CD4-positive, alpha-beta T cell treated with Interleukin-17A for 1 hour (primary cell): ENCODE results near the gene NUDCD2.
"Not testable (repeated sequence)": the region's sequence is repeated elsewhere in the genome, so short reads cannot be mapped to it uniquely, and the experiment has no call there.

Source experiments
- DNase-seq: peaks from one replicate; pipeline ENCODE4 v3.0.0-alpha.2; 2020

The NUDCD2 gene

GRCh38 chr5:163463063-163463435, 3.1 kb upstream of the NUDCD2 start:
- DNase-seq: no peak

- DNase-seq: no peak
Observed at GRCh38 chr5:163460562-163461171, 765 bp upstream of the NUDCD2 start, which contains the start of gene HMMR. TSS of gene HMMR (plus strand) at chr5:163460632. CDS start at chr5:163460693, 61 bp downstream.

GRCh38 chr5:163459462-163459818, 462 bp downstream of the NUDCD2 start:
- DNase-seq: no peak

GRCh38 chr5:163458778-163459385, 1.0 kb downstream of the NUDCD2 start:
- DNase-seq: no peak

- no peak for DNase-seq
Observed at GRCh38 chr5:163456840-163457239, 3.1 kb downstream of the NUDCD2 start.

- no peak for DNase-seq
Observed at GRCh38 chr5:163456029-163456589, 3.8 kb downstream of the NUDCD2 start.

GRCh38 chr5:163455406-163455805, 4.5 kb downstream of the NUDCD2 start:
- DNase-seq: not testable (repeated sequence)

GRCh38 chr5:163453705-163454104, 6.2 kb downstream of the NUDCD2 start:
- no peak for DNase-seq

GRCh38 chr5:163451489-163451888, 8.4 kb downstream of the NUDCD2 start:
- DNase-seq: no peak

- no peak for DNase-seq
Observed at GRCh38 chr5:163448491-163448890, 11.4 kb downstream of the NUDCD2 start.

GRCh38 chr5:163447875-163448274, 12.0 kb downstream of the NUDCD2 start:
- no peak for DNase-seq

- no peak for DNase-seq
Observed at GRCh38 chr5:163447191-163447590, 12.7 kb downstream of the NUDCD2 start.

GRCh38 chr5:163445345-163445744, 14.6 kb downstream of the NUDCD2 start:
- DNase-seq: no peak

- no peak for DNase-seq
Observed at GRCh38 chr5:163444526-163444925, 15.4 kb downstream of the NUDCD2 start.

GRCh38 chr5:163440954-163441353, 18.9 kb downstream of the NUDCD2 start:
- DNase-seq: no peak

GRCh38 chr5:163439092-163439425, 20.8 kb downstream of the NUDCD2 start:
- DNase-seq: no peak

- DNase-seq: peak; percentile 95
Observed at GRCh38 chr5:163437309-163438182, 22.4 kb downstream of the NUDCD2 start, which contains the start of gene CCNG1. TSS of gene CCNG1 (plus strand) at chr5:163437595. CDS start at chr5:163439257, 1,662 bp downstream.

GRCh38 chr5:163437011-163437308, 22.9 kb downstream of the NUDCD2 start:
- no peak for DNase-seq

- DNase-seq: no peak
Observed at GRCh38 chr5:163436515-163436914, 23.4 kb downstream of the NUDCD2 start.

GRCh38 chr5:163434401-163434866, 25.5 kb downstream of the NUDCD2 start:
- no peak for DNase-seq

GRCh38 chr5:163433271-163433670, 26.6 kb downstream of the NUDCD2 start:
- DNase-seq: no peak

GRCh38 chr5:163432544-163432943, 27.4 kb downstream of the NUDCD2 start:
- no peak for DNase-seq

GRCh38 chr5:163426128-163426527, 33.8 kb downstream of the NUDCD2 start:
- DNase-seq: not testable (repeated sequence)

GRCh38 chr5:163424836-163425235, 35.1 kb downstream of the NUDCD2 start:
- no peak for DNase-seq
